Suprapubic skin (tissue), 4 donors: Measurements from ENCODE around the gene SMARCA2.

Experiments
- EP300 ChIP-seq: sonication (generic); formaldehyde crosslinking; IDR thresholded peaks from one replicate; pipeline ENCODE4 v1.6.1; 2017; ENCODE audit warnings: antibody characterized with exemption
- POLR2A ChIP-seq, 2 donors: fragments of 450-650 bp; IDR thresholded peaks; one replicate each; pipeline ENCODE4 v1.6.1; 2017; ENCODE audit warnings: antibody characterized with exemption in 2 of 2, mild to moderate bottlenecking in 2 of 2, moderate library complexity in 2 of 2
- POLR2AphosphoS5 ChIP-seq, 3 donors: sonication (generic); formaldehyde crosslinking; IDR thresholded peaks; one replicate each; pipeline ENCODE4 v1.6.1; 2017; ENCODE audit warnings: antibody characterized with exemption in 3 of 3
- TF ChIP-seq, protein P1 (sequence below), 2 donors: fragments of 200-600 bp in 1 of 2; fragments of 450-650 bp in 1 of 2; sonication (generic) in 1 of 2; IDR thresholded peaks; one replicate each; pipeline ENCODE4 v1.5.1; 2016 to 2019; ENCODE audit warnings: antibody characterized with exemption in 2 of 2, mild to moderate bottlenecking in 1 of 2, moderate library complexity in 1 of 2

DNA sequence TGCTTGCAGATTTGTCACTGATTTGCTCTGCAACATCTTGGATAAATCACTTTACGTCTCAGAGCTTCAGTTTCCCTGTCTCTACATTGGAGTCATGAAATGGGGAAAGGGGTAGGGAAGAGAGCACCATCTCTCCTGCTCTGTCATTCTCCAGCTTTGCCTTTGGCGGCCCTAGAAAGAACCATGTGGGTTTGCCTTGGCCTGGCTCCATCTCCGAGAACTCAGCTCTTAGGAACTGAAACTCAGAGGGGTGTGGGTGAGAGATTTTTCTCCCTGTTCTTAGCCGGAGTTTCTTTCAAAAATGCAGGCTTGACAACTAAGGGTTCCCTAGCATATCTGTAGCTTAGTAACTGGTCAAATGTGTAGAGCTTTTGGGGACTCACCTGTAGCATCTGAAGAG is 123.5 kb downstream of the SMARCA2 start:
- TF ChIP-seq, protein P1, sequence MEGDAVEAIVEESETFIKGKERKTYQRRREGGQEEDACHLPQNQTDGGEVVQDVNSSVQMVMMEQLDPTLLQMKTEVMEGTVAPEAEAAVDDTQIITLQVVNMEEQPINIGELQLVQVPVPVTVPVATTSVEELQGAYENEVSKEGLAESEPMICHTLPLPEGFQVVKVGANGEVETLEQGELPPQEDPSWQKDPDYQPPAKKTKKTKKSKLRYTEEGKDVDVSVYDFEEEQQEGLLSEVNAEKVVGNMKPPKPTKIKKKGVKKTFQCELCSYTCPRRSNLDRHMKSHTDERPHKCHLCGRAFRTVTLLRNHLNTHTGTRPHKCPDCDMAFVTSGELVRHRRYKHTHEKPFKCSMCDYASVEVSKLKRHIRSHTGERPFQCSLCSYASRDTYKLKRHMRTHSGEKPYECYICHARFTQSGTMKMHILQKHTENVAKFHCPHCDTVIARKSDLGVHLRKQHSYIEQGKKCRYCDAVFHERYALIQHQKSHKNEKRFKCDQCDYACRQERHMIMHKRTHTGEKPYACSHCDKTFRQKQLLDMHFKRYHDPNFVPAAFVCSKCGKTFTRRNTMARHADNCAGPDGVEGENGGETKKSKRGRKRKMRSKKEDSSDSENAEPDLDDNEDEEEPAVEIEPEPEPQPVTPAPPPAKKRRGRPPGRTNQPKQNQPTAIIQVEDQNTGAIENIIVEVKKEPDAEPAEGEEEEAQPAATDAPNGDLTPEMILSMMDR (IDR thresholded peaks at IDR 0.05): no peak
- no peak for TF ChIP-seq POLR2AphosphoS5 (IDR thresholded peaks at IDR 0.05)
- TF ChIP-seq POLR2A (IDR thresholded peaks at IDR 0.05): no peak
- no peak for TF ChIP-seq EP300
